Renal pelvis (tissue), 3 donors: ENCODE measurements around the gene CEP43. TPM values are rescaled to one million over a fixed set of nuclear protein-coding genes. Genes with fewer than 3 reads are reported as not detected.

Experiments used
- polyA plus RNA-seq, 3 donors: library from polyadenylated mRNA; unstranded; fragments of 120-200 nt; gene quantifications; one replicate each; pipeline ENCODE4 v1.2.1, GENCODE V29; 2013; ENCODE audit not compliant: insufficient read length in 3 of 3

CEP43 gene
- polyA plus RNA-seq, 3 donors, result 25.9 to 51.4 (median 48.6) TPM

Other genes starting within 250 kb of the CEP43 start
- 10 to 100 TPM; 58.5 to 73.1 (median 61.3) TPM for gene RNASET2, start 42.8 kb upstream of the CEP43 start, polyA plus RNA-seq
- gene CCR6, start 123.7 kb downstream of the CEP43 start, polyA plus RNA-seq, result not detected
- gene GPR31, start 158.6 kb downstream of the CEP43 start, polyA plus RNA-seq, result under 1 TPM in 1 of 3 donors, not detected in 2; 0.10 TPM